Measurements from ENCODE around the gene ARHGAP26.

DNA sequence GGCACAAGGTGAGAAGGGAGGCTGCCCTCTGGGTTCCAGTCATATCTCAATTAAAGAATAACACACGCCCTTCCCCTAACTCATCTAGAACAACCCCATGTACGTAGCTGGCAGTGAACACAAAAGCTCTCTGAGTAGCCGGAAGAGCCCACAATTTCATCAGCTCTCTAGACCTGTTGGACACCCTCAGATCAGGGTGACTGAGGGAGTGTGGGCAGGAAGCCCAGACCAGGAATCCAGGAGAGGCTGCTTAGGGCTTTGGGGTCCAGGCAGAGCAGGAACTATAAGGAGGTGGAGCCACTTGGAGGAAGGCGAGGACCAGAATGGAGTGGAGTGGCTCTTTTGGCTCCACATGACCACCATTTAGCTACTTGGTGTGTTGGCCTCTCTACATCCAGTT lies 395.9 kb downstream of the ARHGAP26 start:
- TF ChIP-seq, protein P1, sequence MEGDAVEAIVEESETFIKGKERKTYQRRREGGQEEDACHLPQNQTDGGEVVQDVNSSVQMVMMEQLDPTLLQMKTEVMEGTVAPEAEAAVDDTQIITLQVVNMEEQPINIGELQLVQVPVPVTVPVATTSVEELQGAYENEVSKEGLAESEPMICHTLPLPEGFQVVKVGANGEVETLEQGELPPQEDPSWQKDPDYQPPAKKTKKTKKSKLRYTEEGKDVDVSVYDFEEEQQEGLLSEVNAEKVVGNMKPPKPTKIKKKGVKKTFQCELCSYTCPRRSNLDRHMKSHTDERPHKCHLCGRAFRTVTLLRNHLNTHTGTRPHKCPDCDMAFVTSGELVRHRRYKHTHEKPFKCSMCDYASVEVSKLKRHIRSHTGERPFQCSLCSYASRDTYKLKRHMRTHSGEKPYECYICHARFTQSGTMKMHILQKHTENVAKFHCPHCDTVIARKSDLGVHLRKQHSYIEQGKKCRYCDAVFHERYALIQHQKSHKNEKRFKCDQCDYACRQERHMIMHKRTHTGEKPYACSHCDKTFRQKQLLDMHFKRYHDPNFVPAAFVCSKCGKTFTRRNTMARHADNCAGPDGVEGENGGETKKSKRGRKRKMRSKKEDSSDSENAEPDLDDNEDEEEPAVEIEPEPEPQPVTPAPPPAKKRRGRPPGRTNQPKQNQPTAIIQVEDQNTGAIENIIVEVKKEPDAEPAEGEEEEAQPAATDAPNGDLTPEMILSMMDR (IDR thresholded peaks at IDR 0.05; ENCODE audit: low read length) = no peak
- no peak for TF ChIP-seq EZH2 (IDR thresholded peaks at IDR 0.05; ENCODE audit: borderline replicate concordance, low read length)
